H9 (cell line): ENCODE data around the gene NT5DC3. TPM values are rescaled to one million over a fixed set of nuclear protein-coding genes. Genes with fewer than 3 reads are reported as not detected.

Experiments
- DNase-seq: peaks from one replicate; pipeline ENCODE4 v3.0.0-alpha.2; 2017
- H2AFZ ChIP-seq: one replicate; pipeline ENCODE4 v1.6.1; 2013; ENCODE audit warnings: mild to moderate bottlenecking, low read length, control low read depth, moderate library complexity
- H2AK5ac ChIP-seq: 2 replicates; pipeline ENCODE4 v1.6.1; 2013; ENCODE audit warnings: low read length, control low read depth, mixed read lengths; ENCODE audit not compliant: insufficient read length
- H2BK120ac ChIP-seq: one replicate; pipeline ENCODE4 v1.6.1; 2013; ENCODE audit warnings: low read depth, mild to moderate bottlenecking, low read length, control low read depth, inconsistent platforms; ENCODE audit not compliant: poor library complexity, severe bottlenecking
- H2BK12ac ChIP-seq: 2 replicates; pipeline ENCODE4 v1.6.1; 2013; ENCODE audit warnings: low read length, control low read depth, mixed read lengths, low read depth; ENCODE audit not compliant: insufficient read length
- H2BK15ac ChIP-seq: 2 replicates; pipeline ENCODE4 v1.6.1; 2013; ENCODE audit warnings: low read depth, low read length, control low read depth
- H2BK20ac ChIP-seq: one replicate; pipeline ENCODE4 v1.6.1; 2013; ENCODE audit warnings: low read depth, mild to moderate bottlenecking, low read length, control low read depth, inconsistent platforms; ENCODE audit not compliant: poor library complexity, severe bottlenecking
- H2BK5ac ChIP-seq: 2 replicates; pipeline ENCODE4 v1.6.1; 2013; ENCODE audit warnings: low read length, control low read depth, mixed read lengths; ENCODE audit not compliant: insufficient read length
- H3K14ac ChIP-seq: 2 replicates; pipeline ENCODE4 v1.6.1; 2013; ENCODE audit warnings: low read length, control low read depth; ENCODE audit not compliant: insufficient read depth
- H3K18ac ChIP-seq: 2 replicates; pipeline ENCODE4 v1.6.1; 2013; ENCODE audit warnings: low read depth, mild to moderate bottlenecking, mixed read lengths, low read length, control low read depth; ENCODE audit not compliant: insufficient read length
- H3K23ac ChIP-seq: 2 replicates; pipeline ENCODE4 v1.6.1; 2013; ENCODE audit warnings: low read length, control low read depth, mixed read lengths, low read depth; ENCODE audit not compliant: insufficient read length
- H3K23me2 ChIP-seq: 2 replicates; pipeline ENCODE4 v1.6.1; 2013; ENCODE audit warnings: low read depth, mild to moderate bottlenecking, mixed read lengths, low read length, control low read depth; ENCODE audit not compliant: insufficient read length, poor library complexity, severe bottlenecking
- H3K27ac ChIP-seq: 2 replicates; pipeline ENCODE4 v1.5.1; 2013; ENCODE audit warnings: low read length, control low read depth, mixed read lengths, low read depth; ENCODE audit not compliant: insufficient read length
- H3K27me3 ChIP-seq: 2 replicates; pipeline ENCODE4 v1.6.1; 2013; ENCODE audit warnings: low read length, control low read depth, inconsistent platforms; ENCODE audit not compliant: insufficient read depth
- H3K4ac ChIP-seq: 2 replicates; pipeline ENCODE4 v1.6.1; 2013; ENCODE audit warnings: low read depth, mild to moderate bottlenecking, control low read depth, inconsistent platforms, low read length, moderate library complexity
- H3K4me1 ChIP-seq: 2 replicates; pipeline ENCODE4 v1.6.1; 2013; ENCODE audit warnings: low read length, control low read depth, inconsistent platforms; ENCODE audit not compliant: insufficient read depth
- H3K4me2 ChIP-seq: 2 replicates; pipeline ENCODE4 v1.6.1; 2013; ENCODE audit warnings: low read length, control low read depth, mixed read lengths; ENCODE audit not compliant: insufficient read length, insufficient read depth
- H3K56ac ChIP-seq: 2 replicates; pipeline ENCODE4 v1.6.1; 2013; ENCODE audit warnings: low read depth, mild to moderate bottlenecking, mixed read lengths, low read length, control low read depth; ENCODE audit not compliant: insufficient read length
- H3K79me1 ChIP-seq: 2 replicates; pipeline ENCODE4 v1.6.1; 2013; ENCODE audit warnings: low read depth, mild to moderate bottlenecking, moderate library complexity, low read length, control low read depth, inconsistent platforms; ENCODE audit not compliant: insufficient read depth, poor library complexity, severe bottlenecking
- H3K79me2 ChIP-seq: 2 replicates; pipeline ENCODE4 v1.6.1; 2013; ENCODE audit warnings: low read length, control low read depth, inconsistent platforms; ENCODE audit not compliant: insufficient read depth
- H3K9ac ChIP-seq: 2 replicates; pipeline ENCODE4 v1.6.1; 2013; ENCODE audit warnings: low read length, control low read depth, mixed read lengths; ENCODE audit not compliant: insufficient read length; ENCODE audit errors: extremely low read depth
- H3K9me3 ChIP-seq: one replicate; pipeline ENCODE4 v1.6.1; 2013; ENCODE audit warnings: low read depth, low read length, inconsistent platforms; ENCODE audit not compliant: control insufficient read depth
- H3T11ph ChIP-seq: one replicate; pipeline ENCODE4 v1.6.1; 2013; ENCODE audit warnings: mild to moderate bottlenecking, low read length, control low read depth, inconsistent platforms
- H4K20me1 ChIP-seq: one replicate; pipeline ENCODE4 v1.6.1; 2013; ENCODE audit not compliant: control insufficient read depth, insufficient read length, insufficient read depth
- H4K5ac ChIP-seq: 2 replicates; pipeline ENCODE4 v1.6.1; 2013; ENCODE audit warnings: low read depth, mild to moderate bottlenecking, mixed read lengths, low read length, control low read depth; ENCODE audit not compliant: insufficient read length
- H4K8ac ChIP-seq: replicated peaks from 2 replicates; pipeline ENCODE4 v1.6.1; 2013; ENCODE audit warnings: low read length, control low read depth, mixed read lengths, low read depth; ENCODE audit not compliant: insufficient read length
- H4K91ac ChIP-seq: 2 replicates; pipeline ENCODE4 v1.6.1; 2013; ENCODE audit warnings: low read depth, mild to moderate bottlenecking, moderate library complexity, mixed read lengths, low read length, control low read depth; ENCODE audit not compliant: insufficient read length
- H3K27ac Mint-ChIP-seq, 3 experiments: 2 replicates in 2 of 3; 3 replicates in 1 of 3; pipeline ENCODE4 v1.8.0; 2020 to 2021; ENCODE audit warnings: mixed read lengths in 3 of 3, mild to moderate bottlenecking in 1 of 3, moderate library complexity in 1 of 3
- H3K27me3 Mint-ChIP-seq: 2 replicates; pipeline ENCODE4 v1.8.0; 2021; ENCODE audit warnings: low read depth, mild to moderate bottlenecking, moderate library complexity, mixed read lengths
- H3K36me3 Mint-ChIP-seq, 3 experiments: 2 replicates in 2 of 3; 3 replicates in 1 of 3; pipeline ENCODE4 v1.8.0; 2020 to 2021; ENCODE audit warnings: low read depth in 3 of 3, mixed read lengths in 3 of 3; ENCODE audit not compliant: insufficient read depth in 1 of 3
- H3K4me1 Mint-ChIP-seq, 2 experiments: 2 replicates each; pipeline ENCODE4 v1.8.0; 2020; ENCODE audit warnings: mixed read lengths in 2 of 2
- H3K4me3 Mint-ChIP-seq, 2 experiments: 2 replicates in 1 of 2; 3 replicates in 1 of 2; pipeline ENCODE4 v1.8.0; 2020 to 2021; ENCODE audit warnings: mild to moderate bottlenecking in 2 of 2, mixed read lengths in 2 of 2, moderate library complexity in 1 of 2
- H3K9me3 Mint-ChIP-seq, 2 experiments: 2 replicates in 1 of 2; 3 replicates in 1 of 2; pipeline ENCODE4 v1.8.0; 2020; ENCODE audit warnings: mild to moderate bottlenecking in 2 of 2, mixed read lengths in 2 of 2, moderate library complexity in 1 of 2
- WGBS: extraction: QIAGEN DNeasy Blood & Tissue Kit; methylation state at CpG from one replicate; pipeline ENCODE4 v1.1.7; 2013; ENCODE audit warnings: missing lambda C conversion rate, low lambda C conversion rate, mixed read lengths; ENCODE audit not compliant: insufficient read length; ENCODE audit errors: extremely low coverage; 5-methylcytosine and 5-hydroxymethylcytosine counted together
- total RNA-seq: library from RNA; stranded (reverse); gene quantifications from 2 replicates; pipeline ENCODE4 v1.2.1, GENCODE V29; 2021
- TF ChIP-seq, protein P1 (sequence below): fragments of 200-600 bp; sonication (generic); conservative IDR thresholded peaks from 3 replicates; pipeline ENCODE4 v1.8.0; 2021; ENCODE audit warnings: antibody characterized with exemption, mild to moderate bottlenecking

NT5DC3 gene
- total RNA-seq, 1 experiment from 2014 or later = 13.6 TPM

DNA sequence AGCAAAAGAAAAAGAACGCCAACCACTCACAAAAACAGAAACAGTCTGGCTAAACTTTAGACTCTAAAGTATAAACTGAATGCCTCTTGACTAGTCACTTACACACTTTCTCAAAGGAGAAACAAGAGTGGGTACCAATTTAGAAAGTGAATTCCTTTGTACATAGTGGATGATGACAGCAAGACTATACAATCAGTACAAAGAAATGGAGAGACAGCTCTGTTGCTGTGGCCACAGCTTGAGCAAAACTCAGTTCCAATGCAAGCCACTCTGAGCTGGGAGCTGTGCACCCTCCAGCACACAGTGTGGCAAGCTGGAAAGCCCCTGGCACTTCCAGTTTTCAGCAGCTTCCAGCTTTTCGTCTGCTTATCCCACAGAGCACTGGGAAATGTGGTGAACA, 21.7 kb downstream of the NT5DC3 start:
- Histone ChIP-seq H3K4me1 (no peaks in the 10 kb centered on the region), H3K18ac (no peak overlapping the region), H4K5ac (no peak overlapping the region), H3K9me3 (no peaks in the 10 kb centered on the region), H4K8ac (no peak overlapping the region), H3T11ph (no peak overlapping the region), H3K9ac (no peak overlapping the region), H3K27ac (no peak overlapping the region), H3K23ac (no peak overlapping the region), H2BK120ac (no peak overlapping the region), H3K23me2 (no peaks in the 10 kb centered on the region), H2BK20ac (no peak overlapping the region), H2BK5ac (no peak overlapping the region), H3K79me1 (peaks cover 6% of the 10 kb centered on the region), H3K4me2 (no peak overlapping the region), H3K4ac (no peak overlapping the region), H2AFZ (no peak overlapping the region), H2AK5ac (no peak overlapping the region), H3K79me2 (peaks cover 5% of the 10 kb centered on the region; the same call in 1 of the 2 replicates), H4K20me1 (no peaks in the 10 kb centered on the region), H3K14ac (no peak overlapping the region), H3K56ac (no peak overlapping the region), H2BK15ac (no peak overlapping the region), H2BK12ac (no peak overlapping the region), H3K27me3 (no peaks in the 10 kb centered on the region), H4K91ac (no peak overlapping the region)
- H3K4me1 Mint-ChIP-seq = 0 out of 4 replicates have a peak, but pooled peaks cover 0 to 4% of the 10 kb centered on the region in 2 experiments
- WGBS = no CpG with 5 or more reads among the region's 2 CpGs
- DNase-seq = no peak
- H3K9me3 Mint-ChIP-seq = peaks cover 6 to 8% of the 10 kb centered on the region in 2 experiments; a peak in 3 of 5 replicates
- no peaks in the 10 kb centered on the region for H3K27me3 Mint-ChIP-seq
- H3K36me3 Mint-ChIP-seq = peaks cover 11 to 20% (median 14%) of the 10 kb centered on the region in 3 experiments
- no peak overlapping the region for H3K4me3 Mint-ChIP-seq
- TF ChIP-seq, protein P1, sequence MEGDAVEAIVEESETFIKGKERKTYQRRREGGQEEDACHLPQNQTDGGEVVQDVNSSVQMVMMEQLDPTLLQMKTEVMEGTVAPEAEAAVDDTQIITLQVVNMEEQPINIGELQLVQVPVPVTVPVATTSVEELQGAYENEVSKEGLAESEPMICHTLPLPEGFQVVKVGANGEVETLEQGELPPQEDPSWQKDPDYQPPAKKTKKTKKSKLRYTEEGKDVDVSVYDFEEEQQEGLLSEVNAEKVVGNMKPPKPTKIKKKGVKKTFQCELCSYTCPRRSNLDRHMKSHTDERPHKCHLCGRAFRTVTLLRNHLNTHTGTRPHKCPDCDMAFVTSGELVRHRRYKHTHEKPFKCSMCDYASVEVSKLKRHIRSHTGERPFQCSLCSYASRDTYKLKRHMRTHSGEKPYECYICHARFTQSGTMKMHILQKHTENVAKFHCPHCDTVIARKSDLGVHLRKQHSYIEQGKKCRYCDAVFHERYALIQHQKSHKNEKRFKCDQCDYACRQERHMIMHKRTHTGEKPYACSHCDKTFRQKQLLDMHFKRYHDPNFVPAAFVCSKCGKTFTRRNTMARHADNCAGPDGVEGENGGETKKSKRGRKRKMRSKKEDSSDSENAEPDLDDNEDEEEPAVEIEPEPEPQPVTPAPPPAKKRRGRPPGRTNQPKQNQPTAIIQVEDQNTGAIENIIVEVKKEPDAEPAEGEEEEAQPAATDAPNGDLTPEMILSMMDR = no peak
- no peak overlapping the region for H3K27ac Mint-ChIP-seq
